GM12891 (cell line): Measurements from ENCODE around the gene BEND6.

ENCODE experiments used
- POLR2A ChIP-seq: IDR thresholded peaks from 2 replicates; pipeline ENCODE4 v1.6.1; 2011; ENCODE audit warnings: low read depth, low read length, control low read depth
- POLR2AphosphoS5 ChIP-seq: IDR thresholded peaks from 2 replicates; pipeline ENCODE4 v1.6.1; 2011; ENCODE audit warnings: low read depth, low read length, control low read depth
- POU2F2 ChIP-seq: IDR thresholded peaks from 2 replicates; pipeline ENCODE4 v1.6.1; 2011; ENCODE audit warnings: low read depth, mild to moderate bottlenecking, control low read depth, low read length, moderate library complexity
- TAF1 ChIP-seq: IDR thresholded peaks from 2 replicates; pipeline ENCODE4 v1.6.1; 2011; ENCODE audit warnings: low read depth, low read length, control low read depth

DNA sequence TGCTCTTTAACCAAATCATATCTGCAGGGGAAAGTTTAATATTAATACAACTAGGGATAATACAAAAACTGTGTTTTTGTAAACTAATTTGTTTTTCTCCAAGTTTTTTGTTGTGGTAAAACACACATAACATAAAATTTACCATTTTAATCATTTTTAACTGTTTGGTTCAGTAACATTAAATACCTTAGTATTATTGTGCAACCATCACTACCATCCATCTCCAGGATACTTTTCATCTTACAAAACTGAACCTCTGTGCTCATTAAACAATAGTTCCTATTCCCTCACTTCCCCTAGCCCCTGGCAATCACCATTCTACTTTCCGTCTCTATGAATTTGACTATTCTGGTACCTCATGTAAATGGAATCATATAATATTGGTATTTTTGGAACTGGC is 15.9 kb downstream of the BEND6 start:
- TF ChIP-seq TAF1 (no peak), POLR2AphosphoS5 (no peak), POU2F2 (no peak), POLR2A (no peak)
